ENCODE data around the gene PLCH1.

The PLCH1 gene

DNA sequence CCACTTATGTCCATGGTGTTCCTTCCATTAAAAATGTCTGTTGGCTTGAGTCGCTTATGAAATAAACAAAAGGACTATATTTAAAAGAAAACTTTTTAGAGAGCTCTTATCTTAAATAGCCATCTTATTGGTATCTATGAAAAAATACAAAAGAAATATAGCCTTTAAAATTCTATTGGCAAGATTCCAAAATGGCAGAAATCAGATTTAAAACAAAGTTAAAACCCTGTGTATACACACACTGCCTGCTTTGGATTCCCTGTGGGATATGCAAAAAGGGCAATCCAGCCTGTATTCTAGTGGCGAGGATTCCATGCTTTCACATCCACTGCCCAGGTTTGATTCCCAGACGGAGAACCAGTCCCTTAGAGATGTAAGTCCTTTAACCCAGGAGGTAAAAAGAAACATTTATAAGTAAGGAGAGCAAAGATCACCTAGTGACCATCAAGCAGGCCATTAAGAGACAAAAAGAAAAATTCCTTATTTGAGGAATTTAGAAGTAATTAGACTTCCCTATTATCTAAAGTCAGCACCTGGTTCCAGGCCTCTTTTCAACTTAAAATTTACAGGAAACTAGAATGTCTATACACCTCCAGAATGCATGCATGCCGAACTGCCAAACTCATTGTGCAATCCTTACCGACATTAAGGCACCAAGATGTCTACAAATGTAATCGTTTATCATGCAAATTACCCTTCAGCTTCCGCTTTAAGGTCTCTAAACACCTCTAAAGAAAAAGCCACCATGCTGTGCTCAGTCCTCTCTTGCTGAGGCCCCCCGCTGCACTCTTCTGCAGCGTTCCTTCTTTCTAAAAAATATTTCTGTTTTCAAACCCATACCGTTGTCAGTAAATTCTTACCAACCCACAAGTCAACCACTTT, 381.8 kb downstream of the PLCH1 start:
- no peak for ATAC-seq
- TF ChIP-seq ARNTL (CRISPR knock-in tag; IDR thresholded peaks at IDR 0.05; ENCODE audit: borderline replicate concordance, low read depth) (no peak), ZFP3 (CRISPR knock-in tag; IDR thresholded peaks at IDR 0.05) (no peak), GLIS3 (CRISPR knock-in tag; IDR thresholded peaks at IDR 0.05) (no peak)

DNA sequence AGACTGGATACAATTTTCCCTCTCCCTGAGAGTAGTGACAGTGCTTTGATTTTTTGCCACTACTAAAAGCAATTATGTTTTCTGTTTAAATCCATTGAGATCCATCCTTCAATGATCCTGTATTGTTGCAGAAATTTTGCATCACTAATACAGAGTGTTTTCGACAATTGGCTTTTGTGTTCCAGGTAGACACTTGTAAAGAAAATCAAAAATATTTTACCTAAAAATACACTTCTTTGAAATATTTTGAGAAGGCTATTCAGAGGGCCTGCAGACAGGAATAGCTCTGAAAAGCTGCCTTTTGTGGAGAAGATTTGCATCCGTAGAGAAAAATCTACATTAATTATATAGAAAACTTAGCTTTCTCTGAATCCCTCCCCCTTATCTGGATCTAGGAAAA, 384.6 kb downstream of the PLCH1 start:
- TF ChIP-seq, protein P1, sequence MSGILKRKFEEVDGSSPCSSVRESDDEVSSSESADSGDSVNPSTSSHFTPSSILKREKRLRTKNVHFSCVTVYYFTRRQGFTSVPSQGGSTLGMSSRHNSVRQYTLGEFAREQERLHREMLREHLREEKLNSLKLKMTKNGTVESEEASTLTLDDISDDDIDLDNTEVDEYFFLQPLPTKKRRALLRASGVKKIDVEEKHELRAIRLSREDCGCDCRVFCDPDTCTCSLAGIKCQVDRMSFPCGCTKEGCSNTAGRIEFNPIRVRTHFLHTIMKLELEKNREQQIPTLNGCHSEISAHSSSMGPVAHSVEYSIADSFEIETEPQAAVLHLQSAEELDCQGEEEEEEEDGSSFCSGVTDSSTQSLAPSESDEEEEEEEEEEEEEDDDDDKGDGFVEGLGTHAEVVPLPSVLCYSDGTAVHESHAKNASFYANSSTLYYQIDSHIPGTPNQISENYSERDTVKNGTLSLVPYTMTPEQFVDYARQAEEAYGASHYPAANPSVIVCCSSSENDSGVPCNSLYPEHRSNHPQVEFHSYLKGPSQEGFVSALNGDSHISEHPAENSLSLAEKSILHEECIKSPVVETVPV (CRISPR knock-in tag; IDR thresholded peaks at IDR 0.05), result no peak
- no peak for TF ChIP-seq ZNF8 (CRISPR knock-in tag; IDR thresholded peaks at IDR 0.05)
- TF ChIP-seq, protein P2, sequence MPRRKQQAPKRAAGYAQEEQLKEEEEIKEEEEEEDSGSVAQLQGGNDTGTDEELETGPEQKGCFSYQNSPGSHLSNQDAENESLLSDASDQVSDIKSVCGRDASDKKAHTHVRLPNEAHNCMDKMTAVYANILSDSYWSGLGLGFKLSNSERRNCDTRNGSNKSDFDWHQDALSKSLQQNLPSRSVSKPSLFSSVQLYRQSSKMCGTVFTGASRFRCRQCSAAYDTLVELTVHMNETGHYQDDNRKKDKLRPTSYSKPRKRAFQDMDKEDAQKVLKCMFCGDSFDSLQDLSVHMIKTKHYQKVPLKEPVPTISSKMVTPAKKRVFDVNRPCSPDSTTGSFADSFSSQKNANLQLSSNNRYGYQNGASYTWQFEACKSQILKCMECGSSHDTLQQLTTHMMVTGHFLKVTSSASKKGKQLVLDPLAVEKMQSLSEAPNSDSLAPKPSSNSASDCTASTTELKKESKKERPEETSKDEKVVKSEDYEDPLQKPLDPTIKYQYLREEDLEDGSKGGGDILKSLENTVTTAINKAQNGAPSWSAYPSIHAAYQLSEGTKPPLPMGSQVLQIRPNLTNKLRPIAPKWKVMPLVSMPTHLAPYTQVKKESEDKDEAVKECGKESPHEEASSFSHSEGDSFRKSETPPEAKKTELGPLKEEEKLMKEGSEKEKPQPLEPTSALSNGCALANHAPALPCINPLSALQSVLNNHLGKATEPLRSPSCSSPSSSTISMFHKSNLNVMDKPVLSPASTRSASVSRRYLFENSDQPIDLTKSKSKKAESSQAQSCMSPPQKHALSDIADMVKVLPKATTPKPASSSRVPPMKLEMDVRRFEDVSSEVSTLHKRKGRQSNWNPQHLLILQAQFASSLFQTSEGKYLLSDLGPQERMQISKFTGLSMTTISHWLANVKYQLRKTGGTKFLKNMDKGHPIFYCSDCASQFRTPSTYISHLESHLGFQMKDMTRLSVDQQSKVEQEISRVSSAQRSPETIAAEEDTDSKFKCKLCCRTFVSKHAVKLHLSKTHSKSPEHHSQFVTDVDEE (CRISPR knock-in tag; IDR thresholded peaks at IDR 0.05), result no peak
- no peak for ATAC-seq

DNA sequence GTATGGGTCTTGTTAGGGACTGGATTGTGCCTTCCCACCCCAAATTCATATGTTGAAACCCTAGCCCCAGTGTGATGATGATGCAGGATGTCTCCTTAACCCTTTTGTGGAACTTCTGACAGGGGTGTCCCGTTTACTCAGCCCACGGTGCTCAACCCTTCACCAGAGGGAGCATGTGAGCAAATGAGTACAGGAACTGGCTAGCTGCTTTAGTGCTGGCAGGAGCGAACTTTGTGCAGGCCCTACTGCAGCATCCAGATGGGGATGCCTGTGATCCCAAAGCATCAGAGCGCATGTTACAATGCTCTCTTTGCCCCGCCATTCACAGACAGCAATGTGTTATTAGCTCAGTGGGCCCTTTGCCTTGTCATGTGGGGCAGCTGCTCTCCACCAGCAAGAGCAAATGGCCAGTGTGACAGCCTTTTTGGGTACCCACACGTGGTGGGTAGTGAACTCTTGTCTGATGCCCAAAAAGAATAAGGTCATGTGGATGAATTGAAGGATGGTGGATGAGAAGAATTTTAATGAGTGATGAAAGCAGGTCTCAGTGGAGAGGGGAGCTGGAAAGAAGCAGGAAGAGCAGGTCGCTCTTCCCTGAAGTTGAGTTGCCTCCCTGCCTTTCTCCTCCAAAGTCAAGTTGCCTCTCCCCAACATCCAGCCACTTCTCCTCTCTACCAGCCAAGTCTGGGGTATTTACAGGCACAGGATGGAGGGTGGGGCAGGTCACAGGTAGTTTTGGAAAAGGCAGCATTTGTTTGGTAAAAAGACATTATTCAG, 388.1 kb downstream of the PLCH1 start:
- TF ChIP-seq TCF4 (CRISPR knock-in tag; IDR thresholded peaks at IDR 0.05; ENCODE audit: borderline replicate concordance), result no peak
- no peak for TF ChIP-seq ZC3H10 (CRISPR knock-in tag; IDR thresholded peaks at IDR 0.05)
- TF ChIP-seq ZNF565 (CRISPR knock-in tag; conservative IDR thresholded peaks at IDR 0.05; ENCODE audit: low read depth), result no peak
- TF ChIP-seq ESRRG (CRISPR knock-in tag; IDR thresholded peaks at IDR 0.05), result no peak
- TF ChIP-seq RARB (CRISPR knock-in tag; IDR thresholded peaks at IDR 0.05), result no peak
- TF ChIP-seq, protein P1 (CRISPR knock-in tag; IDR thresholded peaks at IDR 0.05), result no peak
- no peak for TF ChIP-seq GLIS3 (CRISPR knock-in tag; IDR thresholded peaks at IDR 0.05)
- no peak for TF ChIP-seq SNAI2 (CRISPR knock-in tag; IDR thresholded peaks at IDR 0.05)
- TF ChIP-seq, protein P2 (CRISPR knock-in tag; IDR thresholded peaks at IDR 0.05), result no peak
- ATAC-seq, result peak; percentile 41; the same call in 1 of the 3 replicates

DNA sequence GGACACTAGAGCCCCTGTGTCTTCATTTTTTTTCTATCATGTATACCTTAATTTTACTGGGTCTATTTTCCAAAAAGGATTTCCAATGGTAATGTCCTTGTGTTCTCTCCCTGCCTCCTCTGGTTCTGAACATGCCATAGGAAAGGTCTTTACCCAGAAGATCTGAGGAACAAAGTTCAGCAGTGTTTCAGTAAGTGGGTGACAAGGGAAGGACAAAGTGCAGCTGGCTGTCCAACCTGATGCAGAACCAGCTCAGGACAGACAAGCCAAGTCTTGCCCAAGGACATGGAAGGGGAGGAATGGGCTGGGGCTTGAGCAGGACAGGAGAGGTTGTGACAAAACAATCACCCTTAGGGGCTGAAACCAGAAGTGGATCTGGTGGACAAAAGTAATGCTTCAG, 390.2 kb downstream of the PLCH1 start:
- no peak for ATAC-seq
- TF ChIP-seq TCF4 (CRISPR knock-in tag; IDR thresholded peaks at IDR 0.05; ENCODE audit: borderline replicate concordance) (no peak), SNAI2 (CRISPR knock-in tag; IDR thresholded peaks at IDR 0.05) (no peak), ZFP3 (CRISPR knock-in tag; IDR thresholded peaks at IDR 0.05) (no peak), GLIS3 (CRISPR knock-in tag; IDR thresholded peaks at IDR 0.05) (no peak), ZNF8 (CRISPR knock-in tag; IDR thresholded peaks at IDR 0.05) (no peak), ESRRG (CRISPR knock-in tag; IDR thresholded peaks at IDR 0.05) (no peak)
- TF ChIP-seq, protein P2 (CRISPR knock-in tag; IDR thresholded peaks at IDR 0.05), result no peak
- TF ChIP-seq, protein P3, sequence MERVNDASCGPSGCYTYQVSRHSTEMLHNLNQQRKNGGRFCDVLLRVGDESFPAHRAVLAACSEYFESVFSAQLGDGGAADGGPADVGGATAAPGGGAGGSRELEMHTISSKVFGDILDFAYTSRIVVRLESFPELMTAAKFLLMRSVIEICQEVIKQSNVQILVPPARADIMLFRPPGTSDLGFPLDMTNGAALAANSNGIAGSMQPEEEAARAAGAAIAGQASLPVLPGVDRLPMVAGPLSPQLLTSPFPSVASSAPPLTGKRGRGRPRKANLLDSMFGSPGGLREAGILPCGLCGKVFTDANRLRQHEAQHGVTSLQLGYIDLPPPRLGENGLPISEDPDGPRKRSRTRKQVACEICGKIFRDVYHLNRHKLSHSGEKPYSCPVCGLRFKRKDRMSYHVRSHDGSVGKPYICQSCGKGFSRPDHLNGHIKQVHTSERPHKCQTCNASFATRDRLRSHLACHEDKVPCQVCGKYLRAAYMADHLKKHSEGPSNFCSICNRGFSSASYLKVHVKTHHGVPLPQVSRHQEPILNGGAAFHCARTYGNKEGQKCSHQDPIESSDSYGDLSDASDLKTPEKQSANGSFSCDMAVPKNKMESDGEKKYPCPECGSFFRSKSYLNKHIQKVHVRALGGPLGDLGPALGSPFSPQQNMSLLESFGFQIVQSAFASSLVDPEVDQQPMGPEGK (CRISPR knock-in tag; IDR thresholded peaks at IDR 0.05; ENCODE audit: borderline replicate concordance), result no peak
- TF ChIP-seq, protein P4, sequence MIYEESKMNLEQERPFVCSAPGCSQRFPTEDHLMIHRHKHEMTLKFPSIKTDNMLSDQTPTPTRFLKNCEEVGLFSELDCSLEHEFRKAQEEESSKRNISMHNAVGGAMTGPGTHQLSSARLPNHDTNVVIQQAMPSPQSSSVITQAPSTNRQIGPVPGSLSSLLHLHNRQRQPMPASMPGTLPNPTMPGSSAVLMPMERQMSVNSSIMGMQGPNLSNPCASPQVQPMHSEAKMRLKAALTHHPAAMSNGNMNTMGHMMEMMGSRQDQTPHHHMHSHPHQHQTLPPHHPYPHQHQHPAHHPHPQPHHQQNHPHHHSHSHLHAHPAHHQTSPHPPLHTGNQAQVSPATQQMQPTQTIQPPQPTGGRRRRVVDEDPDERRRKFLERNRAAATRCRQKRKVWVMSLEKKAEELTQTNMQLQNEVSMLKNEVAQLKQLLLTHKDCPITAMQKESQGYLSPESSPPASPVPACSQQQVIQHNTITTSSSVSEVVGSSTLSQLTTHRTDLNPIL (CRISPR knock-in tag; IDR thresholded peaks at IDR 0.05; ENCODE audit: low read depth), result no peak
